NCI-H2227 treated with DMSO at 0.1 percent for 48 hours (cell line): ENCODE results near the gene CDK16.

Experiments
- DNase-seq: peaks from one replicate; lab custom pipeline; 2025; lab: John Stamatoyannopoulos, UW

The CDK16 gene

DNA sequence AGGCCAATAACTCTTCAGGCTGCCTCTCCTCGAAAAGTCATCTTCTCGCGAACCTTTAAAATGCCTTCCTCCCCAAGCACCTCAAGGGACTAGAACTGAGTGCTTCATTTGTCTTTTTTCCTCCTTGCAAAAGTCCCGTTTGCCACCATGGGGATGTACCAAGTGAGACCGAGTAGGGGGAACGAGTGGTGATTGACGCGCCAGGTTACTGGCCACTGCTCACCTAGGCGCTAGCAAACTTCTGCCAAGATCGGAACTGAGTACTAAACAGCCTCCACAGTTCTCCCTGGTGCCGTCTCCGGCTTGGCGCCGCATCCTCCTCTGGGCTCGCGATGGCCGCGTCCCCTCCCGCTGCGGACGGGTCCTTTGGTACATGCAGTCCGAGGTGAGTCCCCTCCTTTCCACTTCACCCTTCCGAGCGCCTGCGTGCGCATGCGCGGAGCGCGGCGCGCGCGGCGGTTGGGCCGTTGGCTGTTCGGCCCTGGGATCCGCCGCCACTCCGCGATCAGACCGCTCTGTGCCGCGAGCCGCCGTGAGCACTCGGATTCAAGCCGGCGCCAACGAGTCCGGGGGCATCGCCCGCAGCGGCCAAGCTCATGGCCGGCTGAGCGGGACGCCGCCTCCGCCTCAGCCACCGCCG is at the start of gene CDK16:
CDK16 (plus strand) TSS at position 402 of the 640 bp plus-strand sequence. CDS start 4,877 bp downstream, outside the sequence.
- DNase-seq = peak; percentile 96

DNA sequence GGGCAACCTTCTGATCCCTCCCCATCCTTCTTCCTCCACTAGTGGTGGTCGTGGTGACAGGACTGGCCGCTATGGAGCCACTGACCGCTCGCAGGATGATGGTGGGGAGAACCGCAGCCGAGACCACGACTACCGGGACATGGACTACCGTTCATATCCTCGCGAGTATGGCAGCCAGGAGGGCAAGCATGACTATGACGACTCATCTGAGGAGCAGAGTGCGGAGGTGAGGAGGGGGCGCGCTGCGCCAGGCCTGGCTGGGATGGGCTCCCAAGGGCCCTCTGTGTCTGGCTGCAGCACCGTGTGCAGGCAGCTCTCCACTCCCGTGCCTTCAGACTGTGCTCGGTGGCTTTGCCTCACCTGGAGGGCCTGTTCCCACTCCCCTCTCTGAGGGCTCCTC is 49.2 kb upstream of the CDK16 start:
- no peak for DNase-seq

DNA sequence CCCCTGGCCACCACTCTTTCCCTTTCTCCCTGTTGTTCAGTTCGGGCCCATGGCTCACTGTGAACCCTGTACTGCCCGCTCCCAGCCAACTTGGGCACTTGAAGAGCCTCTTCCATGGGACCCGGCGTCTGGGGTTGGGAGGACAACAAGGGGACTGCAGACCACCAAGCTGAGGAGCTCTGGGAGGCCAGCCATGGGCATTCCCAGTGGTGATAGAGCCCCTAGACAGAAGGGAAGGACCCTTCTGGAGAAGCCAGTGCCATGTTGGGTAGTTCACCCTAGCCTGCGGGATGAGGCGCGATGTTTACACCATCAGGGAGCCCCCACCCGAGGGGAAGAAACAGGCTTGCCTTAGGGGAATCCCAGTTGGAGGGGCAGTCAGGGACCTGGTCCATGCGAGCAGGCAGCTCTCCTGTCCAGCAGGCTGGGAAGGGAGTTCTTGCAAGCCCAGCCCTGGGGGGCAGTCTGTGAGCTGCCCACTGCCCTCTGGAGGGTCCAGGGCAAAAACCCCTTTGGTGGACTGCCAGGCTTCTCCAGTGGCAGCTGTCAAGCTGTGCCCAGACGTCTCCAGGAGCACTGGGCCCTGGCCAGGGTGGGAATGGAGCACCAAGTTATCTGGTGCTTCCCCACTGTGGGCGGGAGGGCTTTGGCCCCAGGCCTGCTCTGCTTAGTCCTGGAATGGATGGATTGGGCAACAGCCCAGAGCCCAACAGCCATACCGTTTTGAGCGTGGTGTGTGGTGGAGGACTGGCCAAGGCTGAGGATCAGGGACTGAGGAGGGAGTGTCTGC is 48.6 kb upstream of the CDK16 start:
- DNase-seq = no peak

DNA sequence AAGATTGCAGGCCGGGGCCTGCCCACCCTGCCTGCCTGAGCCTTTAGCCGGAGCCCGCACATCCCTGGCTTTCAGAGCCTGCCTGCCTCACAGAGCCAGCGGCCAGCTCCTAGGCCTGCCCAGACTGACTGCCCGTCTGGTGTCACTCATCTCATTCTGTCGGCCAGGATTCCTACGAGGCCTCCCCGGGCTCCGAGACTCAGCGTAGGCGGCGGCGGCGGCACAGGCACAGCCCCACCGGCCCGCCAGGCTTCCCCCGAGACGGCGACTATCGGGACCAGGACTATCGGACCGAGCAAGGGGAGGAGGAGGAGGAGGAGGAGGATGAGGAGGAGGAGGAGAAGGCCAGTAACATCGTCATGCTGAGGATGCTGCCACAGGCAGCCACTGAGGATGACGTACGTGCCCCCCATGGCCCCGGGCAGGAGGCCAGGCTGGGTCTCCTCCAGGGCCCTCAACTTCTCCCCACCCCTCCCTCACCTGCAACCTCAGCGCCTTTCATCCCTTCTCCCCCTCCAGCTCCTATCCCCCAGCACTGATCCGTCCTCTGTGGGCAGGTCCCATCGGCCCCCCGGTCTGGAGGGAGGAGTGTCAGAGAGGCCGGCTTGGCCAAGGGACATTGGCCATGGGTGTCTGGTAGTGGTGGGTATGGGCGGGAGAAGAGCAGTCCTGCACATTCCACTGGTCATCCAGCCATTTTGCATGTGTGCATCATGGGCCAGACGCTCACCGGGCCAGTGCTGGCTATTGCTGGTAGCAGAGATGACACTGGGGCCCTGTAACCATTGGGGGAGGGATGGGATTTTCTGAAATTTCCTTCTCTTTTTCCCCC is 47.4 kb upstream of the CDK16 start:
- DNase-seq = no peak

DNA sequence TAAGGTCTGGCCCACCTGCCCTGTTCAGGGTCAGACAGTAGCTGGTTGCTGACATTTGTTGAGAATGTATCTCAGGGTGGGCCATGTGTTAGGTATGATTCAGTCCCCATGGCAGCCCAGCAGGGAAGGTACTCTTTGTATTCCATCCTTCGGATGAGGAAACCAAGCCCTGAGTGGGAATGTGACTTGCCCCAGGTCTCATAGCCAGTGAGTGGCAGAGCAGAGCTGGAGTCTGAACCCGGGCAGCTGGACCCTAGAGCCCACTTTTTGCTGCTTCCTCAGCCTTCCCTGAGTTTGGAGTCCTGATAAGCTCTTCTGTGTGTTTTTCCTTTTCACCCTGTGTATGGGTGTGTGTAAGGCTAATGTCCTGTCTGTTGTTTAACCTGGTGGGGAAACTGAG is 46.5 kb upstream of the CDK16 start:
- DNase-seq = no peak

DNA sequence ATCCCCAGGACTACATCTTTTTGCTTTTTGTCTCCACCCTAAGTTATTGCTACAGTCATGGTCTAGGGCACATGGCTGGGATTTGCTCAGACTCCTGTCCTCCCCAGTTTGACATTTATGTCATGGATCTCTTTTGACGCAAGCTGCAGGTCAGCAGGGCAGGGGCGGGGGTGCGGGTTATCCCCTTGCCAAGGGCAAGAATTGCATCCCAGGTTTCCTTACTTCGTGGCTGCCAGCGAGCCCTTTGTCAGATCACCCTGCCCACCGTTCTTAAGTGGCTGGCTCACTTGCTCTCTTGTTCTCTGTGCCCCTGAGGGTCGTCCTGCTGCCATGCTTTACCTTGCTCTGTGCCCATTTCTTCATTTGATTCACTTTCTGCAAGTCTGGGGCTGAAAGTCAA is 45.9 kb upstream of the CDK16 start:
- no peak for DNase-seq

DNA sequence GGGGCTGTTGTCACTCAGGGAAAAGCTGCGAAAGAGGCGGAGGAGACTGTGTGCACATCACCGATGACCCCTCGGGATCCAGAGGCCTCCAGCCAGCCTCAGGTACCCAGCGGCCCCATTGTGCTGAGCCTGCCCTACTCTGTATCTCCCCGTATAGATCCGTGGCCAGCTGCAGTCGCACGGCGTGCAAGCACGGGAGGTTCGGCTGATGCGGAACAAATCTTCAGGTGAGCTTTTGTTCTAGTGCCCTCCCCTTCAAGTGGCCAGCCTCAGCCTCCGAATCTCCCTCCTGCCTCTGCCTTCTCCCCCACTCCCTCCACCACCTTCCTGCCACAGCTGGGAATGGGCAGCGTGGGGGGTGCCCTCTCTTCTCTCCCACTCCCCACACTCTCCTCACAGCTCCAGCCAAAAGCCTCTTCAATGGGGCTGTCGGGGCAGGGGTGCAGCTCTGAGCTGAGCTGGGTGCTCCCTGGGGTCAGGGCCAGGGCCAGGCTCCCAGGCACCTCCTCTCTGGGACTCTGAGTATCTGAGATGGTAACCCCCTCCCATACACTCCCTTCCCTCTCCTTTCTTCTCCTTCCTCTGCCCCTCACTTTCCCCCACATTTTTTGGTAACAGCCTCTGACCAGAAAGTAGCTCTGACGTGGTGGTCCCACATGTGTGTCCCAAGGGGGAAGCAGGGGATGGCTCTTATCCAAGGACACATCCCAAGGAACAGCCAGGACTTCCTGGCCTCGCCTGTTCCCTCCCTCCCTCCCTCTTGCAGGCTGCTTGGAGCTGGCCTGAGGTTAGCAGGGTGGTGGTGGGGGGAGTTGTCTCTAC is 45.3 kb upstream of the CDK16 start:
- DNase-seq = no peak

DNA sequence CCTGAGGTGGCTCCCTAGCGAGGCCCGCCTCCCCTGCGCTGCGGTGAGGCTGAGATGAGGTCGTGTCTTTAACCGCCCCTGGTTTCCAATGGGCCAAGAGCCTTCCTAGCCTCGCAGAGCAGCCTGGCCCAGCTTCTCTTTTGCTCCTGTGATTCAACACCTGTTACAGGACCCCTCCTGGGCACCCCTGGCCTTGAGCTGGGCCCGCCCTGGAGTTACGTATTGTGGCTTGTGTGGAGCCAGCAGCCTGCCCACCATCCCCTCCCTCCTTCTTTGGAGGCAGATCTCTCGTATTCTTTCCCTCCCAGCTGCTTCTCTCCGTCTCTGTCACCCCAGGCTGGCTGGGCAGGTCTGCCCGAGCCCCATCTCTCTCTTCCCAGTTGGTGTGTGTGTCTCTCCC is 44.1 kb upstream of the CDK16 start:
- no peak for DNase-seq

DNA sequence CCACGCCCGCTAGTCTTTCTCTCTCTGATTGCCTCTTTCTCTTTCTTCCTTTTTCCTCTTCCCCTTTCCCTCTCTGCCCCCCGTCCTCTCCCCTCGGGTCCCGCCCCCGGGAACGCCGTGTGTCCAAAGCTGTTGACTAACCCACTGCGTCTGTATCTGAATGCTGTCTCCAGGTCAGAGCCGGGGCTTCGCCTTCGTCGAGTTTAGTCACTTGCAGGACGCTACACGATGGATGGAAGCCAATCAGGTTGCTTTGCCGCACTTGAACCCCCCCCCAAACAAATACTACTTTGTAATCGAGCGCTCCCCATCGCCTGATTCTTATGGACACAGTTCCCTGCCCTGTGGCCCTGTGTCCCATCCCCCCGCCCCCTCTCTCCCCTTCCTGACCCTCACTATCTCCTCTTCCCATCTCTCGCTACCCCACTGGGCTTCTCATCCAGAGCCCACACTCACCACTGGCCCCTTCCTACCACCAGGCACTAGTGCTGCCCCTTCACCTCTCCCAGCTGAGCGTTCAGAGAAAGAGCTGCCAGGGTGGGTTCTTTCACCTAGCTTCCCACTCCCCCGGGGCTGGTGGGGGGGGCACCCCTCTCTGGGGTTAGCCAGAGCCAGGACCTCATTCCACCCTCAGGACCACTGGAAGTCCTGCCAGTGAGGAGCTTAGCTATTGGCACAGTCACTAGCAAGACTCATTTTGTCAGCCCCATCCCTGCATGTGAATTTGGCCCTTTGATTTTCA is 43.5 kb upstream of the CDK16 start:
- DNase-seq = no peak

DNA sequence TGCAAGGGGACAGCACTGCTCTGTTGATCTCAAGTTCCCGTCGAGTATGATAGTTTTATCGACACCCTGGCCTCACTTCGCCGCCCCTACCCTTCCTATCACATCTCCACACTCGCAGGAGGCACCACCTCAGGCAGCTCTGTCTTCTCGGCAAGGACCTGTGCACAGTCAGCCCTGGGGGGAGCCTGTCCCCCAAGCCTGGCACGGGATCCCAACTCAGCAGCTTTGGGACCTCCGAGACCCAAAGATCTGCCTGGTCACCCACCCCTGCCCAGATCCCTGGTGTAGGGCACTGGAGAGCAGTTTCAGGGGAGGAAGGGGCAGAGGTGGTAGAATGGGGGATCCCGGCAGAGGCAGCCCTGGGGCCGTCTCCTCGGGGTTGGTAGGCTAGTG is 42.9 kb upstream of the CDK16 start:
- no peak for DNase-seq

DNA sequence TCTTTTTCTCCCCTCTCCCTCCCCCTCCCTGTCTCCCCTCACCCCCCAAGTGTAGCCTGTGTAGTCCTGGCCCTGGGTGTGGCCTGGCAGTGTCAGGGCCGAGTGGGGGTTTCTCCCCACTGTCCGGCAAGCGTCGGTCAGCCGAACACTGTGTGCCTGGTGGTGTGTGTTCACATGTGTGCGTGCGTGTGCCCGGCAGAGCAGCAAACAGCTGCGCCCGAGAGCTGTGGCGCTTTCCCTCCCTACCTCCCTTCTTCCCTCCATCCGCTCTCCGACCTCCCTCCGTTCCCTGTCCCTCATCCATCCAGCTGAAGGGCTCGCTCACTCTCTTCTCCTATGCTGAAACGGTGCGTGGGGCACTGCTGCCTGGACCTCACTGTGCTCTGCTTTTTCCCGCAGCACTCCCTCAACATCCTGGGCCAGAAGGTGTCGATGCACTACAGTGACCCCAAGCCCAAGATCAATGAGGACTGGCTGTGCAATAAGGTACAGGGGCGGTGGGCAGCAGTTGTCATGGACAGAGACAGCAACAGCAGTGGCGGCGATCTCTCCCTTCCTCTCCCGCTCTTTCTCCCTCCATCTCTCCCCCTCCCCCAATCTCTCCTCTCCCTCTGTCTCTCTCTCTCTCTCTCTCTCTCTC is 42.3 kb upstream of the CDK16 start:
- DNase-seq = no peak

DNA sequence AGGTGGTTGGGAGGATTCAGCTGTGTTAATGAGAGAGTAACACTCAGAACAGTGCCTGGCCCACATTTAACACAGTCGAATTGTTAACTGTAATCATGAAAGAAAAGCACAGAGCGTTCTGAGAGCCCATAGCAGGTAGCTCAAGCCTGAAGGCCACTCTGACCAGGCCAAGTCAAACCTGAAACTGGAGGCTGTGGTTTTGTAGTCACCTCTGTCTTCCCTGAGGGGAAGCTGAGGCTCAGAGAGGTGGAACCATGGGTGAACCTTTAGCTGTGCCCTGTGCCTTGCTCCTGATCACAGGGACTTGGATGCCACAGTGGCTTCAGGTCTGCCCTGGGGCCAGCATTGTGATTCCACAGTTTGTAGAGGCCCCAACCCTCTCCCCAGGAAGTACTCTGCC is 41.4 kb upstream of the CDK16 start:
- no peak for DNase-seq

DNA sequence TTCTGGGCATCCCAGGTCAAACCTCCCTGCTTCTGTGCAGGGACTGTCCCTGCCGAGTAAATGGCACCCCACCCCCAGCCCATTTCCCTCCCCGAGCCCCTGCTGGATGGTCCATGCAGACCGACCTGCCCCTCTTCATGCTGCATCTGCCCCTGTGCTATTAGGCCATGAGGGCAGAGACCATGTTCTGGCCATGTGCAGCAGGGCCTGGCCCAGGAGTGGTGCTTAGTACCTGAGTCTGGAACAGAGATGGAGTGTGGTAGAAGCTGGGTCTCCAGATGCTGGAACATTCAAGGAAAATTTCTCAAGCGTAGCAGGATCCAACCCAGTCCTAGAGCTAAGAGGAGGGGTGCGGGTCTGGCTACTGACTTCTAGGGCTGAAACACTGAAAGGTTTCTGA is 40.1 kb upstream of the CDK16 start:
- DNase-seq = no peak

DNA sequence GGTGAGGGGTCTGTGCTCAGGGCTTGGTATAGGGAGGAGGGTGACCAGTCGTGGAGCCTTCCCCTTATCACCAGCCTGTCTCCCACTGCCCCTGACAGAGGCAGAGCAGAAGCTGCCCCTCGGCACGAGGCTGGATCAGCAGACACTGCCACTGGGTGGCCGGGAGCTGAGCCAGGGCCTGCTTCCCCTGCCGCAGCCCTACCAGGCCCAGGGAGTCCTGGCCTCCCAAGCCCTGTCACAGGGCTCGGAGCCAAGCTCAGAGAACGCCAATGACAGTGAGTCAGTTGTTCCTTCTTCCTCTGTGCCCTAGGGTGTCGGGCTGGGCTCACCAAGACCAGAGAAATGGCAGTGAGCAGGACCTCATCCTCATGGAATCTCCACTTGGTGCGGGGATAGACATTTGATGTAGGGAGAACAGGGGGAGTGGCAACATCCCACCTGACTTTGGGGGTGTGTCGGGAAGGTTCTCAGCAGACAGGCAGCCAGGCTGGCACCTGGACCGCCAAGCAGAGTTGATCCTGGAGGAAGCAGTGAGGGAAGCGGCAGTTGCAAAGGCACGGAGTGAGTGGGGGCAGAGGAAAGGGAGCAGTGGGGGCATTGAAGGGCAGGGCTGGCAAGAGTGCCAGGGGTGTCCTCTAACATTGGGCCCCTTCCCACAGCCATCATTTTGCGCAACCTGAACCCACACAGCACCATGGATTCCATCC is 39.1 kb upstream of the CDK16 start:
- no peak for DNase-seq

DNA sequence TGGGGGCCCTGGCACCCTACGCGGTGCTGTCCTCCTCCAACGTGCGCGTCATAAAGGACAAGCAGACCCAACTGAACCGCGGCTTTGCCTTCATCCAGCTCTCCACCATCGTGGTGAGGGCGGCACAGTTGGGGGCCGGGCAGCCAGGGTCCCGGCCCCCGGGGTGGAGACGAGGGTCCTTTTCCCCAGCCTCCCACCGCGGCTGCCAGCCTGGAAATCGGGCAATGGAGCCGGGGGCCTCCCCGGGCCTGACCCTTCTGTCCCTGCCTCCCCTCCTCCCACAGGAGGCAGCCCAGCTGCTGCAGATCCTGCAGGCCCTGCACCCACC is 38.6 kb upstream of the CDK16 start:
- DNase-seq = no peak

DNA sequence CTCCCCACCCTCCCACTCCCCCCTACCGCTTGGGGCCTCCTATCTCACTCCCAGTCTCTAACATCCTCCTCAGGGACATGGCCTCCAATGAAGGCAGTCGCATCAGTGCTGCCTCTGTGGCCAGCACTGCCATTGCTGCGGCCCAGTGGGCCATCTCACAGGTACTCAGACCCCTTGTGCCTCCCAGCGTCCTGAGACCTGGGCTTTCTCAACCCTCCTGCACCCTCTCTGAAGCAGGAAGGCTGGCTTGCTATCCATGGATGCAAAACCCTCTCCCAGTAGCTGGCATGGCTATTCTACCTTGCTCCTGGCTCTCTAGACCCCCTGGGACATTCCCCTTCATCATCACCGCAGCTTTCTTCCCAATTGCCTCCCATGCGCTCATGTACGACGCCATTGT is 38.1 kb upstream of the CDK16 start:
- DNase-seq = no peak

DNA sequence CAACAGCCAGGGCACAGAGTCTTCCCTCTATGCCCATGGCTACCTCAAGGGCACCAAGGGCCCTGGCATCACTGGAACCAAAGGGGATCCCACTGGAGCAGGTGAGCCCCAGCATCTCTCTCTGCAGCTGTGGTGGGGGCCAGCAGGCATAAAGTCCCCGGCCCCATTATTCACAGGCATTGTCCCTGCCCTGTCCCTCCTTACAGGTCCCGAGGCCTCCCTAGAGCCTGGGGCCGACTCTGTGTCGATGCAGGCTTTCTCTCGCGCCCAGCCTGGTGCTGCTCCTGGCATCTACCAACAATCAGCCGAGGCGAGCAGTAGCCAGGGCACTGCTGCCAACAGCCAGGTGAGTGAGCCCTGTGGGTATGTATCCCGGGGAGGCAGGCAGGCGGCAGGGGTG is 37.2 kb upstream of the CDK16 start:
- DNase-seq = no peak

DNA sequence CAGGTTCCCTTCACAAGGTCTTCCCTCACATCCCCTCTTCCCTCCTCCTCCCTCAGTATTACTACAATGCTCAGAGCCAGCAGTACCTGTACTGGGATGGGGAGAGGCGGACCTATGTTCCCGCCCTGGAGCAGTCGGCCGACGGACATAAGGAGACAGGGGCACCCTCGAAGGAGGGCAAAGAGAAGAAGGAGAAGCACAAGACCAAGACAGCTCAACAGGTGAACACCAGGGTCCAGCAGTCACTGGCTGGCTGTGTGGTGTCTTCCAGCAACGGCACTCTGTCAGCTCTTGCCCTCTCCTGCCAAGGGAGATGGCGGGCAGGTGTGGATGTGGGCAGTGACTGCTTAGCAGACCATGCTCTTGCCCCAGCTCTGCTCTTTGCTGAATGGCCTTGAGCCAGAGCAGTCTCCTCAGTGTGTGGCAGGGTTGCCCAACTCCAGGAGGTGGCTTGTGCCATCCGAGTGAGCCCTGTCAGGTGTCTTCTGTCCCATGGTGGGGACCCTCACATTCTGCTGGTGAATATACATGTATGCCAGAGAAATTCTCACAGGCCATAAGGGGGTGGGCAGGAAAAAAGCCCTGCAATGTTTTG is 36.3 kb upstream of the CDK16 start:
- no peak for DNase-seq

DNA sequence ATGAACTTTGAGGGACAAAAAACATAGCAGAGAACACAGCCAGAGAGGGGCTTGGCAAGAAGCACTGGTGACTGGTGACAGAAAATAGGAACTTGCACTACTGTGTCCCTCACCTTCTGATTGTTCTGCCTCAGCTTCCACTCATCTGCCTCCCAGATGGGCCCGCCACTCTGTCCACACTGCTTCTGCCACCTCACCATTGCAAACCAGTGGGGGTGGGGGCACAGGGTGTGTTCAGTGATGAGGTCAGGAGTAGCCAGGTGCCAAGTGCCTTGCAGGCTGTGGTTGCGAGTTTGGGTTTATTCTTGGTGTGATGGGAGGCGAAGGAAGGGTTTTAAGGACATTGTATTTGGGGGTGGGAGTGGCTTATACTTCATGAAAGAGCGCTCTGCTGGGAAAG is 34.0 kb upstream of the CDK16 start:
- DNase-seq = no peak

DNA sequence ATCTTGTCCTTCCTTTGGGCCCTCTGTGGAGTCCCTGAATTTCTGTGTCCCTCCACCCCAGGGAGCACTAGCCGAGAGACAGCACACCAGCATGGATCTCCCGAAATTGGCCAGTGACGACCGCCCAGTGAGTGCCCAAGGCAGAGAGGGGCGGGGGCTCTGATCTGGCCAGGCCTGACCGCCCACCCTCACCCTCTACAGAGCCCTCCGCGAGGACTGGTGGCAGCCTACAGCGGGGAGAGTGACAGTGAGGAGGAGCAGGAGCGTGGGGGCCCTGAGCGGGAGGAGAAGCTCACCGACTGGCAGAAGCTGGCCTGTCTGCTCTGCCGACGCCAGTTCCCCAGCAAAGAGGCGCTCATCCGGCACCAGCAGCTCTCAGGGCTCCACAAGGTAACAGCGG is 33.2 kb upstream of the CDK16 start:
- no peak for DNase-seq
